Activated CD8-positive, alpha-beta T cell treated with anti-CD3 and anti-CD28 coated beads for 36 hours (primary cell): ENCODE measurements around the gene CYP4X1. TPM values are rescaled to one million over a fixed set of nuclear protein-coding genes. Genes with fewer than 3 reads are reported as not detected.
"Not testable (repeated sequence)": the region's sequence is repeated elsewhere in the genome, so short reads cannot be mapped to it uniquely, and the experiment has no call there.

ENCODE experiments used
- ATAC-seq: fragments of 200-7000 bp; cut with Tn5 transposase; one replicate; pipeline ENCODE4 v1.10.0; 2021; ENCODE audit warnings: mild to moderate bottlenecking, moderate library complexity
- CTCF ChIA-PET: fragments of 350-600 bp; sonication (Branson Sonifier 250); formaldehyde crosslinking; loops from one replicate; lab custom pipeline; 2021; ENCODE audit warnings: antibody characterized with exemption; lab: Charles Lee
- POLR2A ChIA-PET: fragments of 350-600 bp; sonication (Branson Sonifier 250); formaldehyde crosslinking; loops from one replicate; lab custom pipeline; 2021; ENCODE audit warnings: antibody characterized with exemption; lab: Charles Lee
- DNase-seq: peaks from one replicate; pipeline ENCODE4 v3.0.0-alpha.2; 2020
- H3K27ac Mint-ChIP-seq: one replicate; pipeline ENCODE4 v1.8.0; 2021; ENCODE audit warnings: mild to moderate bottlenecking, mixed read lengths
- H3K27me3 Mint-ChIP-seq: one replicate; pipeline ENCODE4 v1.8.0; 2021; ENCODE audit warnings: mixed read lengths
- H3K36me3 Mint-ChIP-seq: one replicate; pipeline ENCODE4 v1.8.0; 2021; ENCODE audit warnings: low read depth, mixed read lengths
- H3K4me1 Mint-ChIP-seq: one replicate; pipeline ENCODE4 v1.8.0; 2021; ENCODE audit warnings: low read depth, mixed read lengths
- H3K4me3 Mint-ChIP-seq: one replicate; pipeline ENCODE4 v1.8.0; 2021; ENCODE audit warnings: mild to moderate bottlenecking, moderate library complexity, mixed read lengths
- H3K9me3 Mint-ChIP-seq: one replicate; pipeline ENCODE4 v1.8.0; 2021; ENCODE audit warnings: mixed read lengths
- intact Hi-C: fragments of 100-400 bp; cut with micrococcal nuclease; formaldehyde crosslinking; loops from one replicate; pipeline ENCODE4 v1.10.0; 2022
- total RNA-seq, 2 experiments: library from RNA; stranded (reverse); gene quantifications; one replicate each; pipeline ENCODE4 v1.2.3, GENCODE V29; 2021
- TF ChIP-seq, protein P1 (sequence below): fragments of 200-600 bp; IDR thresholded peaks from one replicate; pipeline ENCODE4 v1.8.0; 2022; ENCODE audit warnings: antibody characterized with exemption, mild to moderate bottlenecking

CYP4X1 gene
- total RNA-seq, 2 experiments from 2014 or later, result not detected

DNA sequence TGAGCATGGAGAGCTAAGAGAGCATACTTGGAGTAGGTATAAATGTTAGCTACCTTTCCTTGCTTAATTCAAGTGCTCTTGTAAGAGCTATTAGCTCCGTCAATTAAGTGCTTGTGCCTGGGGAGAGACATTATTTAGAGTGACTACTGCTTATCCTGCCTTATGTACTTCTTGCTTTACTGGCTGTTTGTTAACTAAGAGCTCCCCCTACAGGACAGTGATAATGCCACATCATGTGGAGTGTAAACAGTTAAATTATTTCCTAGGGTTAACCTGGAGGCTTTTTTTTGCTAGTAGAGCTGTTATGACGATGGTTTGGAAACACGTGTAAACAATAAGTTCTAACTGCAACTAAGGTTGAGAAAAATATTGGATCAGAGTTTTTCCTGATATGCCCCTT lies 68.0 kb downstream of the CYP4X1 start:
- H3K27ac Mint-ChIP-seq, ATAC-seq, H3K27me3 Mint-ChIP-seq, H3K36me3 Mint-ChIP-seq, H3K4me3 Mint-ChIP-seq, POLR2A ChIA-PET, H3K9me3 Mint-ChIP-seq, DNase-seq, H3K4me1 Mint-ChIP-seq, intact Hi-C loops, CTCF ChIA-PET: not testable (repeated sequence)
- TF ChIP-seq, protein P1, sequence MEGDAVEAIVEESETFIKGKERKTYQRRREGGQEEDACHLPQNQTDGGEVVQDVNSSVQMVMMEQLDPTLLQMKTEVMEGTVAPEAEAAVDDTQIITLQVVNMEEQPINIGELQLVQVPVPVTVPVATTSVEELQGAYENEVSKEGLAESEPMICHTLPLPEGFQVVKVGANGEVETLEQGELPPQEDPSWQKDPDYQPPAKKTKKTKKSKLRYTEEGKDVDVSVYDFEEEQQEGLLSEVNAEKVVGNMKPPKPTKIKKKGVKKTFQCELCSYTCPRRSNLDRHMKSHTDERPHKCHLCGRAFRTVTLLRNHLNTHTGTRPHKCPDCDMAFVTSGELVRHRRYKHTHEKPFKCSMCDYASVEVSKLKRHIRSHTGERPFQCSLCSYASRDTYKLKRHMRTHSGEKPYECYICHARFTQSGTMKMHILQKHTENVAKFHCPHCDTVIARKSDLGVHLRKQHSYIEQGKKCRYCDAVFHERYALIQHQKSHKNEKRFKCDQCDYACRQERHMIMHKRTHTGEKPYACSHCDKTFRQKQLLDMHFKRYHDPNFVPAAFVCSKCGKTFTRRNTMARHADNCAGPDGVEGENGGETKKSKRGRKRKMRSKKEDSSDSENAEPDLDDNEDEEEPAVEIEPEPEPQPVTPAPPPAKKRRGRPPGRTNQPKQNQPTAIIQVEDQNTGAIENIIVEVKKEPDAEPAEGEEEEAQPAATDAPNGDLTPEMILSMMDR, result peak; percentile 42

Other genes with a start within 250 kb of the CYP4X1 start
- not detected for gene CYP4B1, start 224.6 kb upstream of the CYP4X1 start, total RNA-seq
- not detected for gene CYP4A11, start 82.2 kb upstream of the CYP4X1 start, total RNA-seq
- not detected for gene CYP4Z1, start 43.6 kb downstream of the CYP4X1 start, total RNA-seq
- gene CYP4A22, start 113.8 kb downstream of the CYP4X1 start, total RNA-seq, result not detected
- not detected for gene PDZK1IP1, start 166.4 kb downstream of the CYP4X1 start, total RNA-seq
- gene TAL1, start 208.6 kb downstream of the CYP4X1 start, total RNA-seq, result not detected